Measurements from ENCODE around the gene SH3GLB1. TPM values are rescaled to one million over a fixed set of nuclear protein-coding genes. Genes with fewer than 3 reads are reported as not detected.

The SH3GLB1 gene
- total RNA-seq, 6 donors from 2014 or later: 23.9 to 94.6 (median 62.0) TPM

DNA sequence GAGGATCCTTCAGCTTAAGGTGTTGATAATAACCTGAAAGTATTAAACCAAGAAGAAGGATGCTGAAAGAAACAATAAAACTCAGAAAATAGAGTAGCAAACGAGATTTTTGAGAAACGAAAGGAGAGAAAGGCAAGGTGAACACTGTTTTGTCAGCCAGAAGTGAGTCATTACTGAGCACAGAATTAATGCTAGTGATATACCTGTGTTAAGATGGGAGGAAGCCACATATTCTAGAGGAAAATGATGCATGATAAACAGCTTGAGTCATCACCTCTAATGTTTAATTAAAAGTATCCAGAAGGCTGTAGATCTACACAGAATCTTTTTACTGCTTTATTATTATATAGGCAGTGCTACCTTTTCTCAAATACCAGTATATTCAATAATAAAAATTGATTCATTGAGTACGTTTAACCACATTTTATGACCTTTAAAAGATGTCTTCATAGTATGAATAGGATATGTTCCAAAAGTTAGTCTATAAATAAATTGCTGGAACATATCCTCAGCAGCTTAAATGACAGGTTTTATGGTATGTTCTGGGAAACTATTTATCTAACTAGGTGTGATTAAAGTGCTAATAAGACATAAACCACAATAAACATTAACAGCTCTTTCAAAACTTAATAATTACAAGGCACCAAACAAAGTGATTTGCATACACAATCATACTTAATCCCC is 10.3 kb downstream of the SH3GLB1 start:
- Histone ChIP-seq H3K27me3 (no peaks in the 10 kb centered on the region), H3K36me3 (peaks cover 0 to 28% (median 5%) of the 10 kb centered on the region in 4 donors), H3K27ac (peak overlapping the region in 1 of 4 donors; percentile 6), H3K9me3 (no peaks in the 10 kb centered on the region), H3K4me3 (no peak overlapping the region), H3K4me1 (peaks cover 31 to 59% (median 41%) of the 10 kb centered on the region in 4 donors)
- DNase-seq: no peak
- no peak for TF ChIP-seq POLR2A (IDR thresholded peaks at IDR 0.05)
- no peak for TF ChIP-seq POLR2AphosphoS5 (IDR thresholded peaks at IDR 0.05)
- ATAC-seq (ENCODE audit: low FRiP score in 2 of 2): no peak
- WGBS, 2 donors: 69 to 71% methylated on average over 3 of the region's 3 CpGs

DNA sequence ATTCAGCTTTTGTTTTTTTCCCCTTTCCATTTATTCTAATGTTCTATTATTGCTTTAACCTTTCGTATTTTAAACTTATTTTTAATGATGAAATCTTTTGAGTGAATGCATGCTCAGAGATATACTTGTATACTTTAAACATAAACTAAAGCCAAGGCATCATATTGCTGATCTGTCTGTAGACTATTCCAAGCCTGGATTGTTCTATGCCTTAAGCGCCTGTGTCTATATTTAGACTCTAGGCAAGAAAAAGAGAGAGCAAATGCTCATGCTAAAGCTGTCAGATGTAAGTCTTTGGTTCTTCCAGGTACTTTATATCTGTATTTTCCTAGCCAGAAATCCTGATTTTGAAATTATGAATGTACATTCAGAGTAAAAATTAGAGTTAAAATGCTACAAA is 14.4 kb downstream of the SH3GLB1 start:
- H3K36me3 ChIP-seq: peaks cover 0 to 67% (median 20%) of the 10 kb centered on the region in 4 donors
- TF ChIP-seq, protein P1, sequence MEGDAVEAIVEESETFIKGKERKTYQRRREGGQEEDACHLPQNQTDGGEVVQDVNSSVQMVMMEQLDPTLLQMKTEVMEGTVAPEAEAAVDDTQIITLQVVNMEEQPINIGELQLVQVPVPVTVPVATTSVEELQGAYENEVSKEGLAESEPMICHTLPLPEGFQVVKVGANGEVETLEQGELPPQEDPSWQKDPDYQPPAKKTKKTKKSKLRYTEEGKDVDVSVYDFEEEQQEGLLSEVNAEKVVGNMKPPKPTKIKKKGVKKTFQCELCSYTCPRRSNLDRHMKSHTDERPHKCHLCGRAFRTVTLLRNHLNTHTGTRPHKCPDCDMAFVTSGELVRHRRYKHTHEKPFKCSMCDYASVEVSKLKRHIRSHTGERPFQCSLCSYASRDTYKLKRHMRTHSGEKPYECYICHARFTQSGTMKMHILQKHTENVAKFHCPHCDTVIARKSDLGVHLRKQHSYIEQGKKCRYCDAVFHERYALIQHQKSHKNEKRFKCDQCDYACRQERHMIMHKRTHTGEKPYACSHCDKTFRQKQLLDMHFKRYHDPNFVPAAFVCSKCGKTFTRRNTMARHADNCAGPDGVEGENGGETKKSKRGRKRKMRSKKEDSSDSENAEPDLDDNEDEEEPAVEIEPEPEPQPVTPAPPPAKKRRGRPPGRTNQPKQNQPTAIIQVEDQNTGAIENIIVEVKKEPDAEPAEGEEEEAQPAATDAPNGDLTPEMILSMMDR (IDR thresholded peaks at IDR 0.05): no peak
- TF ChIP-seq POLR2A (IDR thresholded peaks at IDR 0.05): no peak
- no peak for TF ChIP-seq EP300 (IDR thresholded peaks at IDR 0.05)
- TF ChIP-seq POLR2AphosphoS5 (IDR thresholded peaks at IDR 0.05): no peak
- DNase-seq: no peak
- peaks cover 10 to 28% (median 17%) of the 10 kb centered on the region in 4 donors for H3K4me1 ChIP-seq
- 83 to 87% methylated on average over 2 of the region's 2 CpGs for WGBS, 2 donors
- no peak for ATAC-seq (ENCODE audit: low FRiP score in 2 of 2)
- no peak overlapping the region for H3K27ac ChIP-seq
- H3K27me3 ChIP-seq: no peaks in the 10 kb centered on the region
- H3K9me3 ChIP-seq: no peaks in the 10 kb centered on the region
- no peak overlapping the region for H3K4me3 ChIP-seq

DNA sequence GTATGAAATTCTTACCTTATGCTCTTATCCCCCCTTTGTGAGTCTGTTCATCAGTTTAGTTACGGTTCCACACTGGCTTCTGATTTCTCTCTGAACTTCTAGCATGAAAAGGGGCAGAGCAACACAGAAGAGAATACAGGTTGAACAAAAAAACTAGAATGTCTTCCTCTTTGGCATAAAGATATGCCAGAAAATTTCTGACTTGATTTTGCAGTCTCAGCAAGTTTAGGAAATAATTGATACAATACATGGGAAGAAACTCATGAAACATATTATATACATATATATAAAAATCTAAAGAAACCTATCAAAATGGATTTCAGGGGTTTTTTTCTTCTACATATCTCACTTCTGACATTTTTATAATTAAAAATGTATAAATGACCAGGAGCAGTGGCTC is 27.0 kb downstream of the SH3GLB1 start:
- peaks cover 14 to 66% (median 24%) of the 10 kb centered on the region in 4 donors for H3K36me3 ChIP-seq

DNA sequence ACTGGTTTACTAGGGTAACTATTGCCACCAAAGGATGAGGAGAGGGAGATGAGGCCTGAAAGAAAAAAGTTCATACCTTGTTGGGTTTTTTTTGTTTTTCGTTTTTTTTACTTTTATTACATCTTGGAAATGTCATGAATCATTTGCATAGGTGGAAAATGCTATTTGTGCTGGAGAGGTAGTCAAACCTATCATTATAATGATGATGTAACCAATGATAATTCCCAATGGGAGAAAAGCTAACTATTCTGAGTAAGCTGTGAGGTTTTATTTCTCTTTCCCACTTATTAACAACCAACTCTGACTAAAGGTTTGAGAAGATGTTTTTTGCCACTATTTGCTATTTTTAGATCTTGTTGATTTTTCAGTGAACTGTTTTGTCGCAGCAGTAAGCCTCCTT is 29.0 kb downstream of the SH3GLB1 start:
- TF ChIP-seq POLR2A (IDR thresholded peaks at IDR 0.05) (no peak), POLR2AphosphoS5 (IDR thresholded peaks at IDR 0.05) (no peak), EP300 (IDR thresholded peaks at IDR 0.05) (no peak)
- TF ChIP-seq, protein P1 (IDR thresholded peaks at IDR 0.05): no peak
- no peaks in the 10 kb centered on the region for H3K9me3 ChIP-seq
- no peak for ATAC-seq (ENCODE audit: low FRiP score in 2 of 2)
- H3K27ac ChIP-seq: no peak overlapping the region
- no peak for DNase-seq
- no peaks in the 10 kb centered on the region for H3K27me3 ChIP-seq
- H3K4me1 ChIP-seq: no peaks in the 10 kb centered on the region
- no peak overlapping the region for H3K4me3 ChIP-seq
- H3K36me3 ChIP-seq: peaks cover 20 to 75% (median 36%) of the 10 kb centered on the region in 4 donors
- 33% methylated on average over 2 of the region's 2 CpGs for WGBS, 2 donors

More for the DNA sequence above, 27.0 kb downstream of the SH3GLB1 start:
- H3K27ac ChIP-seq: no peak overlapping the region
- DNase-seq (no peak), ATAC-seq (ENCODE audit: low FRiP score in 2 of 2) (no peak)
- no peaks in the 10 kb centered on the region for H3K27me3 ChIP-seq
- H3K9me3 ChIP-seq: no peaks in the 10 kb centered on the region
- TF ChIP-seq POLR2AphosphoS5 (IDR thresholded peaks at IDR 0.05) (no peak), POLR2A (IDR thresholded peaks at IDR 0.05) (no peak), EP300 (IDR thresholded peaks at IDR 0.05) (no peak)
- TF ChIP-seq, protein P1 (IDR thresholded peaks at IDR 0.05): no peak
- no peak overlapping the region for H3K4me3 ChIP-seq
- WGBS, 2 donors: 98 to 100% methylated on average over 1 of the region's 1 CpG
- no peaks in the 10 kb centered on the region for H3K4me1 ChIP-seq

DNA sequence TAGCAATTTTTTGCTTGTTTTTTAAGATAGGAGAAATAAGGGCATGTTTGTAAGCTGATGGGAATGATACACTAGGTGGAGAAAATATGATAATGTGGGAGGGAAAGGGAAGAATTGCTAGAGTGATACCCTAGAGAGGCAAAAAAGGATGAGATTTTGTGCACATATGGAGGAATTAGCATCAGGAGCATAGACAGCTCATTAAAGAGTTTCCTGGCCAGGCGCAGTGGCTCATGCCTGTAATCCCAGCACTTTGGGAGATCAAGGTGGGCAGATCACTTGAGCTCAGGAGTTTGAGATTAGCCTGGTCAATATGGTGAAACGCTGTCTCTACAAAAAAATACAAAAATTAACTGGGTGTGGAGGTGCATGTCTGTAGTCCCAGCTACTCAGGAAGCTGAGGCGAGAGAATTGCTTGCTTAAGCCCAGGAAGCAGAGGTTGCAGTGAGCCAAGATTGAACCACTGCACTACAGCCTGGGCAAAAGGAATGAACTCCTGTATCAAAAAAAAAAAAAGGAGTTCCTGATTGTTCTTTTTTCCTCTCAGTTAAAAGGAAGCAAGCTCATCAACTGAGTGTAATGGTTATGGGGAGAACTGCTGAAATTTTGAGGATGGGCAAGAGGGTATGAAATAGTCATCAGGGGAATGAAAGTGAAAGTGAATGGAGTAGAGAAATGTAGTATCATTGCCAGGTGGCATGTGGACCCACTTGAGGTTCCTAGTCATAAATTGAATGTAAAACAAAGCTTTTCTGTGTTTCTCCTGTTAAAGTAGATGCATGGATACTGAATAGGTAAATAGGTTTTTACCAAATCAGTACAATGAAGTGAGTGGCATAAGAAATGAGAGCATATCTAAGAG is 35.5 kb downstream of the SH3GLB1 start:
- WGBS, 2 donors: 36 to 59% methylated on average over 3 of the region's 3 CpGs
- H3K27ac ChIP-seq: peak overlapping the region in 3 of 4 donors; percentile 5 to 74 (median 44)
- TF ChIP-seq EP300 (IDR thresholded peaks at IDR 0.05) (no peak), POLR2A (IDR thresholded peaks at IDR 0.05) (no peak), POLR2AphosphoS5 (IDR thresholded peaks at IDR 0.05) (no peak)
- TF ChIP-seq, protein P1 (IDR thresholded peaks at IDR 0.05): no peak
- no peaks in the 10 kb centered on the region for H3K9me3 ChIP-seq
- peaks cover 9 to 15% (median 10%) of the 10 kb centered on the region in 4 donors for H3K4me1 ChIP-seq
- H3K27me3 ChIP-seq: no peaks in the 10 kb centered on the region
- no peak overlapping the region for H3K4me3 ChIP-seq
- peaks cover 32 to 88% (median 59%) of the 10 kb centered on the region in 4 donors for H3K36me3 ChIP-seq
- DNase-seq: no peak
- no peak for ATAC-seq (ENCODE audit: low FRiP score in 2 of 2)
